GM10266 (cell line): ENCODE results near the gene NUP35.
"Not testable (repeated sequence)": the region's sequence is repeated elsewhere in the genome, so short reads cannot be mapped to it uniquely, and the experiment has no call there.

Experiments used
- DNase-seq: peaks from one replicate; pipeline ENCODE4 v3.0.0; 2012; ENCODE audit errors: extremely low spot score
- TF ChIP-seq, protein P1 (sequence below): IDR thresholded peaks from 2 replicates; pipeline ENCODE4 v1.5.1; 2012; ENCODE audit warnings: mild to moderate bottlenecking, low read depth; ENCODE audit not compliant: control insufficient read depth, insufficient read depth; ENCODE audit errors: missing control alignments

NUP35 gene

GRCh38 chr2:183163821-183164649 is 39.8 kb downstream of the NUP35 start:
- no peak for DNase-seq
- TF ChIP-seq, protein P1, sequence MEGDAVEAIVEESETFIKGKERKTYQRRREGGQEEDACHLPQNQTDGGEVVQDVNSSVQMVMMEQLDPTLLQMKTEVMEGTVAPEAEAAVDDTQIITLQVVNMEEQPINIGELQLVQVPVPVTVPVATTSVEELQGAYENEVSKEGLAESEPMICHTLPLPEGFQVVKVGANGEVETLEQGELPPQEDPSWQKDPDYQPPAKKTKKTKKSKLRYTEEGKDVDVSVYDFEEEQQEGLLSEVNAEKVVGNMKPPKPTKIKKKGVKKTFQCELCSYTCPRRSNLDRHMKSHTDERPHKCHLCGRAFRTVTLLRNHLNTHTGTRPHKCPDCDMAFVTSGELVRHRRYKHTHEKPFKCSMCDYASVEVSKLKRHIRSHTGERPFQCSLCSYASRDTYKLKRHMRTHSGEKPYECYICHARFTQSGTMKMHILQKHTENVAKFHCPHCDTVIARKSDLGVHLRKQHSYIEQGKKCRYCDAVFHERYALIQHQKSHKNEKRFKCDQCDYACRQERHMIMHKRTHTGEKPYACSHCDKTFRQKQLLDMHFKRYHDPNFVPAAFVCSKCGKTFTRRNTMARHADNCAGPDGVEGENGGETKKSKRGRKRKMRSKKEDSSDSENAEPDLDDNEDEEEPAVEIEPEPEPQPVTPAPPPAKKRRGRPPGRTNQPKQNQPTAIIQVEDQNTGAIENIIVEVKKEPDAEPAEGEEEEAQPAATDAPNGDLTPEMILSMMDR = no peak

- no peak for DNase-seq
- TF ChIP-seq, protein P1 = no peak
Observed at GRCh38 chr2:183164650-183165015, 40.4 kb downstream of the NUP35 start.

DNA sequence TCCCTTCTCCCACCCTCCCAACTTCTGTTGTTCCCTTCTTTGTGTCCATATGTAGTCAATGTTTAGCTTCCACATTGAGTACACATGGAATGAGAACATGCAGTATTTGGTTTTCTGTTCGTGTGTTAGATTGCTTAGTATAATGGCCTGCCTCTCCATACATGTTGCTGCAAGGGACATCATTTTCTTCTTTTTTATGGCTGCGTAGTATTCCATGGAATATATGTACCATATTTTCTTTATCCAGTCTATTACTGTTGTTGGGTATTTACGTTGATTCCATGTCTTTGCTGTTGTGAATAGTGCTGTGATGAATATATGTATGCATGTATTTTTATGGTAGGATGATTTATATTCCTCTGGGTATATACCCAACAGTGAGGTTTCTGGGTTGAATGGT is 42.0 kb downstream of the NUP35 start:
- TF ChIP-seq, protein P1 = no peak
- DNase-seq = no peak

DNA sequence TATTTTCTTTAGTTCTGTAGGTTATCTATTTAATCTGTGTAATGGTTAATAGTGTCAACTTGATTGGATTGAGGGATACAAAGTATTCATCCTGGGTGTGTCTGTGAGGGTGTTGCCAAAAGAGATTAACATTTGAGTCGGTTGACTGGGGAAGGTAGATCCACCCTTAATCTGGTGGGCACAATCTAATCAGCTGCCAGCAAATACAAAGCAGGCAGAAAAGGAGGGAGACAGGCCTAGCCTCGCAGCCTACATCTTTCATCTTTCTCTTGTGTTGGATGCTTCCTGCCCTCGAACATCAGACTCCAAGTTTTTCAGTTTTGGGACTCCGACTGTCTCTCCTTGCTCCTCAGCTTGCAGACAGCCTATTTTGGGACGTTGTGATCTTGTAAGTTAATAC is 42.7 kb downstream of the NUP35 start:
- not testable (repeated sequence) for DNase-seq

DNA sequence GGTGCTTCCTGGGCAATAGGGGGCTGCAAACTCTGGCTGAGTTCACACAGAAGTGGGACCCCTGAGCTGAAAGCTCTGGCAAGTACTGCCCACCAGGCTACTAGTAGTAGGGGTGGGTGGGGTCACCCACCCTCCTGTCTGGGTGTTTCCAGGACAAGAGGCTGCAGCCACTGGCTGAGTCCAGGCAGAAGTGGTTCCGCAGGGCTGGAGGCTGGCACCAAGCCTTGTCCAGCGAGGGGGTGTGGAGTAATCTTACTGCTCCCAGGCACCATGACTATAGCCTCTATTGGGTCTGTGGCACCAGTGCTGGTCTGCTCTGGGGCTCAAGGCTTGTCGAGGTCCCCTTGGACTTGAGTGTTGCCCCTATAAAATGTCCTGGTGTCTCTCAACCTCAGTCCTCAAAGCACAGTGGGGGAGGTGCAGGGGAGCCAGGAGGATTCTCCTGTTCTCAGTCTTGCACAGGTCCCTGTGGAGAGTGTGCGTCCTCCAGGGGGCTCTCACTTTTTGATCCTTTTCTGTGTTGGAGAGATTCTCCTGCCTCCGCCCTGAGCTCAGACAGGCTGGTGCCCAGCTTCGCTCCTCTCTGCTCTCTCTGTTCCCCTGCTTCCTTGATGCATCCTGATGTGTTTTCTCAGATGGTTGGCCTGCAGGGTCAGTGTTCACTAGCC is 48.1 kb downstream of the NUP35 start:
- DNase-seq = no peak
- TF ChIP-seq, protein P1 = no peak

DNA sequence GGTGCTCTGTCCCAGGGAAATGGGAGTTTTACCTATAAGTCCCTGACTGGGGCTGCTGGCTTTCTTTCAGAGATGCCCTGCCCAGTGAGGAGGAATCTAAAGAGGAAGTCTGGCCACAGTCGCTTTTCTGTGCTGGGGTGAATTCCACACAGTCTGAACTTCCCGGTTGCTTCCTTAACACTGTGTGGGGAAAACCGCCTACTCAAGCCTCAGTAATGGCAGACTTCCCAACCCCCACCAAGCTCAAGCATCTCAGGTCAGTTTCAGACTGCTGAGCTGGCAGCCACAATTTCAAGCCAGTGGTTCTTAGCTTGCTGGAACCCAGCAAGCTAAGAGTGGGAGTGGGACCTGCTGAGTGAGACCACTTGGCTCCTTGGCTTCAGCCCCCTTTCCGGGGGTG is 54.9 kb downstream of the NUP35 start:
- no peak for DNase-seq
- TF ChIP-seq, protein P1 = no peak

- TF ChIP-seq, protein P1 = no peak
- no peak for DNase-seq
Observed at GRCh38 chr2:183185534-183185933, 61.3 kb downstream of the NUP35 start.

DNA sequence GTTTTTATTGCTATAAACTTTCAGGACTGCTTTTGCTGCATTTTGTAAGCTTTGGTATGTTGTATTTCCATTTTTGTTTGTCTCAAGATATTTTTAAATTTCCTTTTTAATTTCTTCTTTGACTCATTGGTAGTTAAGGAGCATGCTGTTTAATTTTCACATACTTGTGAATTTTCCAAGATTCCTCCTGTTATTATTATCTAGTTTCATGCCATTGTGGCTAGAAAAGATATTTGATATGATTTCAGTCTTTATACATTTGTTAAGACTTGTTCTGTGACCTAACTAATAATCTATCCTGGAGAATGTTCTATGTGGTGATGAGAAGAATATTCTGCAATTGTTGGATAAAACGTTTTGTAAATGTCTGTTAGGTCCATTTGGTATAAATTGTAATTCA is 62.1 kb downstream of the NUP35 start:
- TF ChIP-seq, protein P1 = no peak
- DNase-seq = no peak
